PC-3 (cell line): ENCODE results near the gene ZNF488.

ENCODE experiments used
- EZH2 ChIP-seq: fragments of 300-600 bp; sonication (generic); IDR thresholded peaks from one replicate; pipeline ENCODE4 v1.6.1; 2017; ENCODE audit warnings: antibody characterized with exemption, mild to moderate bottlenecking, low read length; ENCODE audit not compliant: unreplicated experiment
- EZH2phosphoT487 ChIP-seq: fragments of 300-600 bp; sonication (generic); IDR thresholded peaks from 2 replicates; pipeline ENCODE4 v1.6.1; 2018; ENCODE audit warnings: mild to moderate bottlenecking, antibody characterized with exemption, low read length, borderline replicate concordance
- TF ChIP-seq, protein P1 (sequence below): fragments of 300-600 bp; sonication (generic); conservative IDR thresholded peaks from 2 replicates; pipeline ENCODE4 v1.5.1; 2017; ENCODE audit warnings: antibody characterized with exemption, low read depth, mild to moderate bottlenecking, low read length

DNA sequence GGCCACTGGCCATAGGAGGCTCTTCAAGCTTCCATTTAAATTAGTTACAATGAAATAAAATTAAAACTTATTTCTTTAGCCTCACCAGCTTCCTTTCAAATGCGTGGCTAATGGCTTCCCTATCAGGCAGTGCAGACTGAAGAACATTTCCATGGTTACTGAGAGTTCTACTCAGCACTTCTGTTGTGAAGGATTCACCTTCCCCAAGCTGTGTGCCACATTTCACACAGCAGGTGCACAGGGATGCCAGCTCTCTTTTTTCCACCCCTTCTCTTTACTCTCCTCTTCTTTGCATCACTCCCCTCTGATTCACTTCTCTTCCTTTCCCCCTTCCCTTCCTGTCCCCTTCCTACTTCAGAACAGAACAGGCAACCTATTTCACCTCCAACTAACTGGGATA, 61.0 kb downstream of the ZNF488 start:
- TF ChIP-seq, protein P1, sequence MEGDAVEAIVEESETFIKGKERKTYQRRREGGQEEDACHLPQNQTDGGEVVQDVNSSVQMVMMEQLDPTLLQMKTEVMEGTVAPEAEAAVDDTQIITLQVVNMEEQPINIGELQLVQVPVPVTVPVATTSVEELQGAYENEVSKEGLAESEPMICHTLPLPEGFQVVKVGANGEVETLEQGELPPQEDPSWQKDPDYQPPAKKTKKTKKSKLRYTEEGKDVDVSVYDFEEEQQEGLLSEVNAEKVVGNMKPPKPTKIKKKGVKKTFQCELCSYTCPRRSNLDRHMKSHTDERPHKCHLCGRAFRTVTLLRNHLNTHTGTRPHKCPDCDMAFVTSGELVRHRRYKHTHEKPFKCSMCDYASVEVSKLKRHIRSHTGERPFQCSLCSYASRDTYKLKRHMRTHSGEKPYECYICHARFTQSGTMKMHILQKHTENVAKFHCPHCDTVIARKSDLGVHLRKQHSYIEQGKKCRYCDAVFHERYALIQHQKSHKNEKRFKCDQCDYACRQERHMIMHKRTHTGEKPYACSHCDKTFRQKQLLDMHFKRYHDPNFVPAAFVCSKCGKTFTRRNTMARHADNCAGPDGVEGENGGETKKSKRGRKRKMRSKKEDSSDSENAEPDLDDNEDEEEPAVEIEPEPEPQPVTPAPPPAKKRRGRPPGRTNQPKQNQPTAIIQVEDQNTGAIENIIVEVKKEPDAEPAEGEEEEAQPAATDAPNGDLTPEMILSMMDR, result no peak
- TF ChIP-seq EZH2, result no peak
- TF ChIP-seq EZH2phosphoT487, result no peak
